NOMO-1 (cell line): ENCODE measurements around the gene DTNB.
"Not testable (repeated sequence)": the region's sequence is repeated elsewhere in the genome, so short reads cannot be mapped to it uniquely, and the experiment has no call there.

Experiments
- DNase-seq, 2 experiments: peaks; one replicate each; lab custom pipeline; 2025; ENCODE audit not compliant: unreplicated experiment in 2 of 2; lab: John Stamatoyannopoulos, UW

Gene DTNB

GRCh38 chr2:25431604-25432003 is 241.8 kb downstream of the DTNB start:
- no peak for DNase-seq

GRCh38 chr2:25430556-25430955 is 242.8 kb downstream of the DTNB start:
- no peak for DNase-seq

GRCh38 chr2:25426326-25426725 is 247.1 kb downstream of the DTNB start:
- no peak for DNase-seq

- DNase-seq, result no peak
Observed at GRCh38 chr2:25424426-25425028, 248.8 kb downstream of the DTNB start.

- DNase-seq, result no peak
Observed at GRCh38 chr2:25421820-25422411, 251.5 kb downstream of the DTNB start.

- peak; percentile 40 to 61 for DNase-seq
Observed at GRCh38 chr2:25421289-25421688, 252.1 kb downstream of the DTNB start.

GRCh38 chr2:25420820-25421237 is 252.5 kb downstream of the DTNB start:
- DNase-seq, result peak; percentile 80 to 92

GRCh38 chr2:25419678-25420242 is 253.6 kb downstream of the DTNB start:
- DNase-seq, result peak; percentile 55 to 82

- DNase-seq, result no peak
Observed at GRCh38 chr2:25418944-25419677, 254.3 kb downstream of the DTNB start.

GRCh38 chr2:25417715-25418369 is 255.5 kb downstream of the DTNB start:
- no peak for DNase-seq

GRCh38 chr2:25416674-25417073 is 256.7 kb downstream of the DTNB start:
- no peak for DNase-seq

- DNase-seq, result no peak
Observed at GRCh38 chr2:25414781-25415180, 258.6 kb downstream of the DTNB start.

GRCh38 chr2:25413409-25413808 is 260.0 kb downstream of the DTNB start:
- not testable (repeated sequence) for DNase-seq

GRCh38 chr2:25411753-25412152 is 261.6 kb downstream of the DTNB start:
- DNase-seq, result no peak

GRCh38 chr2:25411281-25411680 is 262.1 kb downstream of the DTNB start:
- DNase-seq, result no peak

- no peak for DNase-seq
Observed at GRCh38 chr2:25410370-25410769, 263.0 kb downstream of the DTNB start.

- DNase-seq, result peak; percentile 7 to 64
Observed at GRCh38 chr2:25409468-25409867, 263.9 kb downstream of the DTNB start.

GRCh38 chr2:25409044-25409443 is 264.3 kb downstream of the DTNB start:
- no peak for DNase-seq

- DNase-seq, result no peak
Observed at GRCh38 chr2:25405611-25406295, 267.6 kb downstream of the DTNB start.

- not testable (repeated sequence) for DNase-seq
Observed at GRCh38 chr2:25403120-25403760, 270.1 kb downstream of the DTNB start.
